ENCODE data around the gene CACNB1. TPM values are rescaled to one million over a fixed set of nuclear protein-coding genes. Genes with fewer than 3 reads are reported as not detected.
"Not testable (repeated sequence)": the region's sequence is repeated elsewhere in the genome, so short reads cannot be mapped to it uniquely, and the experiment has no call there.

Gene CACNB1
- total and polyA plus RNA-seq, 12 donors = 0.85 to 28.8 (median 5.6) TPM

DNA sequence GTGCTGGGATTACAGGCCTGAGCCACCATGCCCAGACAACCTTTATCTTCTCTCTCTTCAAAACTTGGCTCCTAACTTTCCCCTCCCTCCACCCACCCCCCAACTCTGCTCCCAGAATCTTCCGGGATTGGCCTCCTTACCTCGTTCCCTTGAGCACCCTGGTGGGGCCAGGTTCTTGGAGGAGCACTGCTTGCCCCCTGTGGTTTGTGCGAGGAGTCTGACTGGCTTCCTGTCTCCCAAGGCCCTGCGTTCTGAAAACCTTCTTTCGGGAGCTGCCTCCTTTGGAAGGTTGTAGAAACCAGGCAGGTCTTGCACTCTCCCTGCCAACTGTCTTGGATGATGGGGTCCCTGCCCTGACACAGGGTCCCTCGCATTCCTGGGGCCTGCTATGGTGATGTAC, 65.9 kb downstream of the CACNB1 start:
- 65 to 85% (median 79%) methylated on average over 6 of the region's 6 CpGs for WGBS, 4 donors
- H3K36me3 ChIP-seq (replicated peaks in 1 of 2) = no peaks in the 10 kb centered on the region
- H3K4me1 ChIP-seq (replicated peaks in 1 of 2) = no peaks in the 10 kb centered on the region
- TF ChIP-seq POLR2A (IDR thresholded peaks at IDR 0.05) = no peak
- TF ChIP-seq, protein P1, sequence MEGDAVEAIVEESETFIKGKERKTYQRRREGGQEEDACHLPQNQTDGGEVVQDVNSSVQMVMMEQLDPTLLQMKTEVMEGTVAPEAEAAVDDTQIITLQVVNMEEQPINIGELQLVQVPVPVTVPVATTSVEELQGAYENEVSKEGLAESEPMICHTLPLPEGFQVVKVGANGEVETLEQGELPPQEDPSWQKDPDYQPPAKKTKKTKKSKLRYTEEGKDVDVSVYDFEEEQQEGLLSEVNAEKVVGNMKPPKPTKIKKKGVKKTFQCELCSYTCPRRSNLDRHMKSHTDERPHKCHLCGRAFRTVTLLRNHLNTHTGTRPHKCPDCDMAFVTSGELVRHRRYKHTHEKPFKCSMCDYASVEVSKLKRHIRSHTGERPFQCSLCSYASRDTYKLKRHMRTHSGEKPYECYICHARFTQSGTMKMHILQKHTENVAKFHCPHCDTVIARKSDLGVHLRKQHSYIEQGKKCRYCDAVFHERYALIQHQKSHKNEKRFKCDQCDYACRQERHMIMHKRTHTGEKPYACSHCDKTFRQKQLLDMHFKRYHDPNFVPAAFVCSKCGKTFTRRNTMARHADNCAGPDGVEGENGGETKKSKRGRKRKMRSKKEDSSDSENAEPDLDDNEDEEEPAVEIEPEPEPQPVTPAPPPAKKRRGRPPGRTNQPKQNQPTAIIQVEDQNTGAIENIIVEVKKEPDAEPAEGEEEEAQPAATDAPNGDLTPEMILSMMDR (IDR thresholded peaks at IDR 0.05) = no peak
- no peak for DNase-seq
- H3K27ac ChIP-seq = no peak overlapping the region
- no peak overlapping the region for H3K4me3 ChIP-seq
- intact Hi-C loops (cut with DNase I) = loop anchor here in 1 of 2 donors (10.0 kb wide), 1 partner anchor 57 kb away; no protein-coding TSS in a partner anchor
- no peaks in the 10 kb centered on the region for H3K9me3 ChIP-seq (replicated peaks in 1 of 3)
- H3K27me3 ChIP-seq = no peaks in the 10 kb centered on the region

DNA sequence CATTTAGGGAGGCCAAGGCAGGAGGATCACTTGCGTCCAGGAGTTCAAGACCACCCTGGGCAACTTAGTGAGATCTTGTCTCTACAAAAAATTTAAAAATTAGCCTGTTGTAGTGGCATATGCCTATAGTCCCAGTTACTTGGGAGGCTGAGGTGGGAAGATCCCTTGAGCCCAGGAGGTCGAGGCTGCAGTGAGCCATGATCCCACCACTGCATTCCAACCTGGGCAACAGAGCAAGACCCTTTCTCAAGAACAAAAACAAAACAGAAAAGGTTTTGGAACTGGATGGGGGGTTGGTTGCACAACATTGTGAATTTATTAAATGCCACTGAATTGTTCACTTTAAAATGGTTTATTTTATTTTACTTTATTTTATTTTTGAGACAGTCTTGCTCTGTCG, 67.3 kb downstream of the CACNB1 start:
- no peaks in the 10 kb centered on the region for H3K9me3 ChIP-seq (replicated peaks in 1 of 3)
- no peak for DNase-seq
- no peak overlapping the region for H3K4me3 ChIP-seq
- no peak for TF ChIP-seq POLR2A (IDR thresholded peaks at IDR 0.05)
- no peaks in the 10 kb centered on the region for H3K27me3 ChIP-seq
- no peak overlapping the region for H3K27ac ChIP-seq
- no peaks in the 10 kb centered on the region for H3K36me3 ChIP-seq (replicated peaks in 1 of 2)
- 81 to 92% (median 91%) methylated on average over 3 of the region's 3 CpGs for WGBS, 4 donors
- intact Hi-C loops (cut with DNase I) = loop anchor here in 1 of 2 donors (10.0 kb wide), 1 partner anchor 55 kb away; no protein-coding TSS in a partner anchor
- no peaks in the 10 kb centered on the region for H3K4me1 ChIP-seq (replicated peaks in 1 of 2)

DNA sequence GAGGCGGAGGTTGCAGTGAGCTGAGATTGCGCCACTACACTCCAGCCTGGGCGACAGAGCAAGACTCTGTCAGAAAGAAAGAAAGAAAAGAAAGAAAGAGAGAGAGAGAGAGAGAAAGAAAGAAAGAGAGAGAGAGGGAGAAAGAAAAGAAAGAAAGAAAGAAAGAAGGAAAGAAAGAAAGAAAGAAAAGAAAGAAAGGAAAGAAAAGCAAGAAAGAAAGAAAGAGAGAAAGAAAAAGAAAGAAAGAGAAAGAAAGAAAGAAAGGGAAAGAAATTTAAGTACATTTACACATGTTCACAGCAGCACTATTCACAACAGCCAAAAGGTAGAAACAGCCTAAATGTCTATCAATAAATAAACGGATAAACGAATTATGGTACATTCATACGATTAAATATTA, 67.9 kb downstream of the CACNB1 start:
- H3K27ac ChIP-seq; intact Hi-C loops (cut with DNase I); H3K4me1 ChIP-seq (replicated peaks in 1 of 2); DNase-seq; H3K27me3 ChIP-seq; H3K4me3 ChIP-seq; H3K9me3 ChIP-seq (replicated peaks in 1 of 3); H3K36me3 ChIP-seq (replicated peaks in 1 of 2): not testable (repeated sequence)
- 72 to 92% (median 80%) methylated on average over 6 of the region's 6 CpGs for WGBS, 4 donors

DNA sequence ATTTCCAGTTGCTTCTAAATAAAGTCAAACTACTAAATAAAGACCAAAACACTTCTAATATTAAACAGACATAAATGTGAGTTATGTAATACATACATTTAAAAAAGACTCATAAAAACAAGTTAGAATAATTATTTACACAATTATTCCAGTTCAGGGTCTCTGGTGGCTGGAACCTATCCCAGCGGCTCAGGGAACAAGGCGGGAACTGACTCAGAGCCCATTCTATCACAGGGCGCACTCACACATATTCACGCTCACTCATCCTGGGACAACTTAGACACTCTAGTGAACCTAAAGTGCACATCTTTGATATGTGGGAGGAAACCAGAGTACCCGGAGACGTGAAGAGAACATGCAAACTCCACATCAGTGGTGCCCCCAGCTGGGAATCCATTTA, 71.0 kb downstream of the CACNB1 start:
- Histone ChIP-seq H3K27ac (no peak overlapping the region), H3K36me3 (replicated peaks in 1 of 2) (no peaks in the 10 kb centered on the region), H3K9me3 (replicated peaks in 1 of 3) (no peaks in the 10 kb centered on the region), H3K4me1 (replicated peaks in 1 of 2) (no peaks in the 10 kb centered on the region), H3K4me3 (no peak overlapping the region), H3K27me3 (no peaks in the 10 kb centered on the region)
- intact Hi-C loops (cut with DNase I) = no loop called here
- no peak for DNase-seq
- 69 to 84% (median 70%) methylated on average over 6 of the region's 6 CpGs for WGBS, 4 donors
- TF ChIP-seq POLR2A (IDR thresholded peaks at IDR 0.05) = no peak
- TF ChIP-seq, protein P1 (IDR thresholded peaks at IDR 0.05) = no peak

DNA sequence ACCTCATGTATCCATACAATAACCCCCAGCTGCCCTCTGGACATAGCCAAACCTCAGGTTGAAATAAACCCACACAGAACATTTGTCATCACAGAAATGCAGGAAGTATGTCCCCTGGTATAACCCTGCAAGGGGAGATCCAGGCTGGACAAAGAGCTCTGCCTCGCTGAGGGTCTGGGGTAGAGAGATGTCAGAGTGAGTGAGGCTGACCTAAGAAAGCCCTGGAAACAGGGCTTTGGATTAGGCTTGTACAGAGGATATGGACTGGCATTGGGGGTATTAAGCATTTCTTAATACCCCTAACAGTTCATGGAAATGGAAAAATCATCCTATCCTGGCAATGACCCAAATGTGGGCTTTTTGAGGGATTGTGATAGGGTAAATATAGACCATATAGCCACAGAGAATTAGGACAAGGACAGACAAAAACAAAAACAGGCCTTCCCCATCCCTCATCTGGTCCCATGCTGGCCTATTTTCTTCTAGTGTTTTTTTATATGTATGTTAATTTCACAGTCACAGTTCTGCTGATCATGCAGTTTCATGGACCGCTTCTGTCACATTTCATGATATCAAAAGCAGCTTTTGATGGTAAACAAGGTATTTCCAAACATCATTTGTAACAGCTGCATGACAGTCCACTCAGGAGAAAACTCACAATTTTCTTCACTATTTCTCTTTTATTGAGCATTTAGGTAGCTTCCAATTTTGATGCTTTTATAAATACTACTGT, 72.2 kb downstream of the CACNB1 start:
- H3K4me1 ChIP-seq (replicated peaks in 1 of 2) = no peaks in the 10 kb centered on the region
- intact Hi-C loops (cut with DNase I) = no loop called here
- H3K27ac ChIP-seq = no peak overlapping the region
- no peak for TF ChIP-seq POLR2A (IDR thresholded peaks at IDR 0.05)
- TF ChIP-seq, protein P1 (IDR thresholded peaks at IDR 0.05) = no peak
- no peaks in the 10 kb centered on the region for H3K36me3 ChIP-seq (replicated peaks in 1 of 2)
- no peak for DNase-seq
- H3K9me3 ChIP-seq (replicated peaks in 1 of 3) = no peaks in the 10 kb centered on the region
- H3K27me3 ChIP-seq = no peaks in the 10 kb centered on the region
- 91 to 93% (median 92%) methylated on average over 2 of the region's 2 CpGs for WGBS, 4 donors
- no peak overlapping the region for H3K4me3 ChIP-seq

All from adrenal gland (tissue), 12 donors.